ENCODE results near the gene FERMT3. TPM values are rescaled to one million over a fixed set of nuclear protein-coding genes. Genes with fewer than 3 reads are reported as not detected.
A peak's percentile ranks its signal among the peaks of the same experiment; 100 is the strongest.

FERMT3 gene
- total RNA-seq, 1 experiment from 2014 or later = 72.7 TPM

DNA sequence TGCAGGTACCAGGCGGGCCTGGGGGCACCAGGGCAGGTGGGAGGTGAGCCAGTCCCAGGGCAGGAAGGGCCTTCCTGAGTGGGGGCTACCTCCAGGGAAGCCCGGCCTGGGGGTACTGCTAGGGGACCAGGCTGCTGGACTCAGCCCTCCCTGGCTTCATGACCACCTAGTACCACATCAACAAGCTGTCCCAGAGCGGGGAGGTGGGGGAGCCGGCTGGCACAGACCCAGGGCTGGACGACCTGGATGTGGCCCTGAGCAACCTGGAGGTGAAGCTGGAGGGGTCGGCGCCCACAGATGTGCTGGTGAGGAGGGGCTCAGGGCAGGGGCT is 12.8 kb downstream of the FERMT3 start:
- Histone ChIP-seq H3K27ac (ENCODE audit: low read length) (no peak overlapping the region), H4K20me1 (ENCODE audit: insufficient read depth, low read depth, low read length) (no peaks in the 10 kb centered on the region), H3K9me3 (ENCODE audit: low read length) (no peaks in the 10 kb centered on the region), H3K36me3 (ENCODE audit: insufficient read depth, low read length) (peaks cover 5% of the 10 kb centered on the region; the same call in 1 of the 2 replicates), H3K9ac (ENCODE audit: low read length) (no peak overlapping the region), H3K79me2 (ENCODE audit: low read length) (no peaks in the 10 kb centered on the region), H3K9me2 (replicated peaks; ENCODE audit: insufficient read depth, low read length) (no peaks in the 10 kb centered on the region), H3K4me3 (ENCODE audit: low read length) (no peak overlapping the region), H3K4me2 (ENCODE audit: low read depth, low read length, poor library complexity, severe bottlenecking) (no peak overlapping the region), H3K4me1 (ENCODE audit: low read length) (peaks cover 28% of the 10 kb centered on the region), H2AFZ (ENCODE audit: low read length) (no peak overlapping the region), H3K27me3 (ENCODE audit: low read length) (no peaks in the 10 kb centered on the region)
- DNase-seq = no peak

DNA sequence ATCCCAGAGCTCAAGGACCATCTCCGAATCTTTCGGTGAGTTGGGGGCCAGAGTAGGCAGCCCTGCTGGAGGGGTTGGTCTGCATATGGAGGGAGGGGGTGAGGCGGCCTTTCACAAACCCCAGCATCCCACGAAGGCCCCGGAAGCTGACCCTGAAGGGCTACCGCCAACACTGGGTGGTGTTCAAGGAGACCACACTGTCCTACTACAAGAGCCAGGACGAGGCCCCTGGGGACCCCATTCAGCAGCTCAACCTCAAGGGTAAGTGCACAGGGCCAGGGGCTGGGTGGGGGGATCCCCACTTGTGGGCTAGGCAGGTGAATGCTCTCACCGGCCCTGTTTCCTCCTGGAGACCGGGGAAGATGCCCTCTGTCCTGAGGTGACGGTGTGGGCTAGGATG is 13.2 kb downstream of the FERMT3 start:
- no peaks in the 10 kb centered on the region for H3K27me3 ChIP-seq (ENCODE audit: low read length)
- H3K4me1 ChIP-seq (ENCODE audit: low read length) = peaks cover 28% of the 10 kb centered on the region
- no peak for DNase-seq
- H3K4me3 ChIP-seq (ENCODE audit: low read length) = no peak overlapping the region
- no peak overlapping the region for H3K9ac ChIP-seq (ENCODE audit: low read length)
- H4K20me1 ChIP-seq (ENCODE audit: insufficient read depth, low read depth, low read length) = no peaks in the 10 kb centered on the region
- peaks cover 5% of the 10 kb centered on the region; the same call in 1 of the 2 replicates for H3K36me3 ChIP-seq (ENCODE audit: insufficient read depth, low read length)
- no peaks in the 10 kb centered on the region for H3K9me3 ChIP-seq (ENCODE audit: low read length)
- H3K27ac ChIP-seq (ENCODE audit: low read length) = no peak overlapping the region
- H3K9me2 ChIP-seq (replicated peaks; ENCODE audit: insufficient read depth, low read length) = no peaks in the 10 kb centered on the region
- H3K79me2 ChIP-seq (ENCODE audit: low read length) = no peaks in the 10 kb centered on the region
- H2AFZ ChIP-seq (ENCODE audit: low read length) = no peak overlapping the region
- H3K4me2 ChIP-seq (ENCODE audit: low read depth, low read length, poor library complexity, severe bottlenecking) = no peak overlapping the region

DNA sequence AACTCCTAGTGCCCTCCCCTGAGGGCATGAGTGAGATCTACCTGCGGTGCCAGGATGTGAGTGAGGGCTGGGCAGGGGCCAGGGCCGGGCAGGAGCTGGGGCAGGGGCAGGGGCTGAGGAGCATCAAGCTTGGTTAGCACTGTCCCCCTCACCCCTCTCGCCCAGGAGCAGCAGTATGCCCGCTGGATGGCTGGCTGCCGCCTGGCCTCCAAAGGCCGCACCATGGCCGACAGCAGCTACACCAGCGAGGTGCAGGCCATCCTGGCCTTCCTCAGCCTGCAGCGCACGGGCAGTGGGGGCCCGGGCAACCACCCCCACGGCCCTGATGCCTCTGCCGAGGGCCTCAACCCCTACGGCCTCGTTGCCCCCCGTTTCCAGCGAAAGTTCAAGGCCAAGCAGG is 13.8 kb downstream of the FERMT3 start:
- DNase-seq = no peak
- Histone ChIP-seq H3K4me2 (ENCODE audit: low read depth, low read length, poor library complexity, severe bottlenecking) (no peak overlapping the region), H3K4me1 (ENCODE audit: low read length) (peaks cover 28% of the 10 kb centered on the region), H3K36me3 (ENCODE audit: insufficient read depth, low read length) (peaks cover 5% of the 10 kb centered on the region; the same call in 1 of the 2 replicates), H3K79me2 (ENCODE audit: low read length) (0 out of 2 replicates have a peak, but pooled peaks cover 3% of the 10 kb centered on the region), H4K20me1 (ENCODE audit: insufficient read depth, low read depth, low read length) (no peaks in the 10 kb centered on the region), H3K9me3 (ENCODE audit: low read length) (no peaks in the 10 kb centered on the region), H3K27me3 (ENCODE audit: low read length) (no peaks in the 10 kb centered on the region), H2AFZ (ENCODE audit: low read length) (no peak overlapping the region), H3K9ac (ENCODE audit: low read length) (no peak overlapping the region), H3K9me2 (replicated peaks; ENCODE audit: insufficient read depth, low read length) (no peaks in the 10 kb centered on the region), H3K27ac (ENCODE audit: low read length) (no peak overlapping the region), H3K4me3 (ENCODE audit: low read length) (no peak overlapping the region)

DNA sequence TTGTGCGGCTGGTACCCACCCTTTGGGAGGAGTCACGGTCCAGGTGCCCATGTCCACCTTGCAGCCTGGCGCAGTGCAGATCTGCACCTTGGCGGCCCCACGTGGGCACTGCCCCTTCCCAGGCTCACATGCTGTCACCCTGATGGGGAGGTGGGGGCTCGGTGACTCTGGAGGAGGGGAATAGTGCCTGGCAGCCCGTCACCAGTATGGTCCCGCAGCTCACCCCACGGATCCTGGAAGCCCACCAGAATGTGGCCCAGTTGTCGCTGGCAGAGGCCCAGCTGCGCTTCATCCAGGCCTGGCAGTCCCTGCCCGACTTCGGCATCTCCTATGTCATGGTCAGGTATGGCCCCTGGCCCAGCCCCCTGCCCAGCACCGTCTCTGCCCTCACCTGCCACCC is 14.3 kb downstream of the FERMT3 start:
- Histone ChIP-seq H3K9ac (ENCODE audit: low read length) (no peak overlapping the region), H4K20me1 (ENCODE audit: insufficient read depth, low read depth, low read length) (no peaks in the 10 kb centered on the region), H3K4me3 (ENCODE audit: low read length) (no peak overlapping the region), H3K9me2 (replicated peaks; ENCODE audit: insufficient read depth, low read length) (no peaks in the 10 kb centered on the region), H3K36me3 (ENCODE audit: insufficient read depth, low read length) (peaks cover 5% of the 10 kb centered on the region; the same call in 1 of the 2 replicates), H3K79me2 (ENCODE audit: low read length) (0 out of 2 replicates have a peak, but pooled peaks cover 3% of the 10 kb centered on the region), H3K4me2 (ENCODE audit: low read depth, low read length, poor library complexity, severe bottlenecking) (no peak overlapping the region), H2AFZ (ENCODE audit: low read length) (no peak overlapping the region), H3K27me3 (ENCODE audit: low read length) (no peaks in the 10 kb centered on the region), H3K9me3 (ENCODE audit: low read length) (no peaks in the 10 kb centered on the region), H3K27ac (ENCODE audit: low read length) (no peak overlapping the region), H3K4me1 (ENCODE audit: low read length) (peaks cover 26% of the 10 kb centered on the region)
- no peak for DNase-seq

DNA sequence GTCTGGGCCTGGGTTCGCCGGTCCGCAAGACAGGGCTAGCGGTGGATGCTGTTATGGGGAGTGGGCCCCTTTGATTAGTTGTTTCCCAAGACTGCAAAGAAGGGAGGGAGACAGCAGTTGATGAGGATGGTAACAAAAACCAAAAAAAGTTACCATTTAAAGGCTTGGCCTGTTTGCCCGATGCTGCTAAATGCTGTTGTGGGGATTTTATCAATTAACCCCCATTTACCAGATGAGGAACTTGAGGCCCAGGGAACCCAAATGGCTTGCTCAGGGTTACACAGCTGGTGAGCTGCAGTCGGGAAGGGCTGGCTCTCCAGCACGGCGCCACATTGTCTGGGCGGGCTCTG is 16.1 kb downstream of the FERMT3 start:
- Histone ChIP-seq H2AFZ (ENCODE audit: low read length) (no peak overlapping the region), H4K20me1 (ENCODE audit: insufficient read depth, low read depth, low read length) (no peaks in the 10 kb centered on the region), H3K9ac (ENCODE audit: low read length) (no peak overlapping the region), H3K9me3 (ENCODE audit: low read length) (no peaks in the 10 kb centered on the region), H3K27ac (ENCODE audit: low read length) (no peak overlapping the region), H3K4me2 (ENCODE audit: low read depth, low read length, poor library complexity, severe bottlenecking) (no peak overlapping the region), H3K79me2 (ENCODE audit: low read length) (peaks cover 16% of the 10 kb centered on the region), H3K4me1 (ENCODE audit: low read length) (peaks cover 36% of the 10 kb centered on the region), H3K9me2 (replicated peaks; ENCODE audit: insufficient read depth, low read length) (no peaks in the 10 kb centered on the region), H3K4me3 (ENCODE audit: low read length) (no peak overlapping the region), H3K36me3 (ENCODE audit: insufficient read depth, low read length) (peaks cover 5% of the 10 kb centered on the region; the same call in 1 of the 2 replicates), H3K27me3 (ENCODE audit: low read length) (no peaks in the 10 kb centered on the region)
- DNase-seq = no peak

DNA sequence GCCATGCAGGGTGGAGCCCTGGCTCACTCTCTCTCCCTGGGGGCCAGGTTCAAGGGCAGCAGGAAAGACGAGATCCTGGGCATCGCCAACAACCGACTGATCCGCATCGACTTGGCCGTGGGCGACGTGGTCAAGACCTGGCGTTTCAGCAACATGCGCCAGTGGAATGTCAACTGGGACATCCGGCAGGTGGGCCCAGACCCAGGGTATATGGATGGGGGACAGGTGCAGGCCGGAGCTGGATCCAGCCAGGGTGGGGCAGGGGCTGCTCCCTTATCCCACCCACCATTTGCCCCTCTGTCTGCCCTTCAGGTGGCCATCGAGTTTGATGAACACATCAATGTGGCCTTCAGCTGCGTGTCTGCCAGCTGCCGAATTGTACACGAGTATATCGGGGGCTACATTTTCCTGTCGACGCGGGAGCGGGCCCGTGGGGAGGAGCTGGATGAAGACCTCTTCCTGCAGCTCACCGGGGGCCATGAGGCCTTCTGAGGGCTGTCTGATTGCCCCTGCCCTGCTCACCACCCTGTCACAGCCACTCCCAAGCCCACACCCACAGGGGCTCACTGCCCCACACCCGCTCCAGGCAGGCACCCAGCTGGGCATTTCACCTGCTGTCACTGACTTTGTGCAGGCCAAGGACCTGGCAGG is 16.6 kb downstream of the FERMT3 start:
- Histone ChIP-seq H3K9me3 (ENCODE audit: low read length) (no peaks in the 10 kb centered on the region), H3K9ac (ENCODE audit: low read length) (no peak overlapping the region; the same call in 1 of the 2 replicates), H2AFZ (ENCODE audit: low read length) (no peak overlapping the region), H3K9me2 (replicated peaks; ENCODE audit: insufficient read depth, low read length) (no peaks in the 10 kb centered on the region), H3K4me2 (ENCODE audit: low read depth, low read length, poor library complexity, severe bottlenecking) (no peak overlapping the region), H3K27ac (ENCODE audit: low read length) (peak overlapping the region; percentile 87), H3K27me3 (ENCODE audit: low read length) (no peaks in the 10 kb centered on the region), H3K79me2 (ENCODE audit: low read length) (peaks cover 16% of the 10 kb centered on the region), H3K4me3 (ENCODE audit: low read length) (no peak overlapping the region), H4K20me1 (ENCODE audit: insufficient read depth, low read depth, low read length) (no peaks in the 10 kb centered on the region), H3K4me1 (ENCODE audit: low read length) (peaks cover 37% of the 10 kb centered on the region), H3K36me3 (ENCODE audit: insufficient read depth, low read length) (peaks cover 5% of the 10 kb centered on the region; the same call in 1 of the 2 replicates)
- no peak for DNase-seq

DNA sequence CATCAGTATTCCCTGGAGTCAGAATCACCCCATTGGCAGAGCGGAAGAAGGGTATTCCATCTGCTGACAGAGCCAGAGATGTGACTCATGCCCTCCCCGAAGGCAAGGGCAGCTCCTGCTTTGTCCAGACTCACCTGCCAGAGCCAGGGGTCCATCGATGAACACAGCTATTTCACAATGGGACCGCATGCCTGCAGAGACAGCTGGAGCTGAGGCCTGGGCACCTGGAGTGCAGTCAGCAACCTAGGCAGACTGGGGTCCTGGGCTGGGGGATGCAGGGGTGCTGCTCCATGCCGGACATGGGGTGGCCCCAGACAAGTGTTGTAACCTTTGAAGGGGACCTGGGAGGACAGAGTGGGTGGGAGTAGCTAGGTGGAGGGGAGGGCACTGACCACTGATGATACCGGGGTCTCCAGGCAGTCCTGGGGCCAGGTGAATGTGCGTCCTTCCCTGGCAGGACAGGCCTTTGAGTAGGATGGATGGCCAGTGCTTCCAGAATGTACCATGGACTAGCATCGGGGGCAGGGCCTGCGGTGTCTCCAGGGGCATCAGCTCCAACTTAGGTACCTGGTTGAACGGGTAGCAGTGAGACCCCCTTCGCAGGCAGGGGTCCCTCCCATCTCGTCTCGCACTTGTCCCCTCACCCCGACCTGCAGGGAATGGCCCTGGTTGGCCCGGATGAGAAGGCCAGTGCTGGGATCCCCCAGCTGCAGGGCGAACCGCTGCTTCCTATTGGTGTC is 17.8 kb downstream of the FERMT3 start:
- peak overlapping the region; percentile 99 for H3K4me3 ChIP-seq (ENCODE audit: low read length)
- no peaks in the 10 kb centered on the region for H4K20me1 ChIP-seq (ENCODE audit: insufficient read depth, low read depth, low read length)
- no peak overlapping the region for H2AFZ ChIP-seq (ENCODE audit: low read length)
- H3K36me3 ChIP-seq (ENCODE audit: insufficient read depth, low read length) = 0 out of 2 replicates have a peak, but pooled peaks cover 5% of the 10 kb centered on the region
- H3K4me2 ChIP-seq (ENCODE audit: low read depth, low read length, poor library complexity, severe bottlenecking) = peak overlapping the region; percentile 100
- H3K9ac ChIP-seq (ENCODE audit: low read length) = peak overlapping the region; percentile 100
- no peaks in the 10 kb centered on the region for H3K9me2 ChIP-seq (replicated peaks; ENCODE audit: insufficient read depth, low read length)
- peaks cover 16% of the 10 kb centered on the region for H3K79me2 ChIP-seq (ENCODE audit: low read length)
- H3K27ac ChIP-seq (ENCODE audit: low read length) = peak overlapping the region; percentile 87
- peaks cover 42% of the 10 kb centered on the region for H3K4me1 ChIP-seq (ENCODE audit: low read length)
- H3K9me3 ChIP-seq (ENCODE audit: low read length) = no peaks in the 10 kb centered on the region
- H3K27me3 ChIP-seq (ENCODE audit: low read length) = no peaks in the 10 kb centered on the region
- DNase-seq = no peak

DNA sequence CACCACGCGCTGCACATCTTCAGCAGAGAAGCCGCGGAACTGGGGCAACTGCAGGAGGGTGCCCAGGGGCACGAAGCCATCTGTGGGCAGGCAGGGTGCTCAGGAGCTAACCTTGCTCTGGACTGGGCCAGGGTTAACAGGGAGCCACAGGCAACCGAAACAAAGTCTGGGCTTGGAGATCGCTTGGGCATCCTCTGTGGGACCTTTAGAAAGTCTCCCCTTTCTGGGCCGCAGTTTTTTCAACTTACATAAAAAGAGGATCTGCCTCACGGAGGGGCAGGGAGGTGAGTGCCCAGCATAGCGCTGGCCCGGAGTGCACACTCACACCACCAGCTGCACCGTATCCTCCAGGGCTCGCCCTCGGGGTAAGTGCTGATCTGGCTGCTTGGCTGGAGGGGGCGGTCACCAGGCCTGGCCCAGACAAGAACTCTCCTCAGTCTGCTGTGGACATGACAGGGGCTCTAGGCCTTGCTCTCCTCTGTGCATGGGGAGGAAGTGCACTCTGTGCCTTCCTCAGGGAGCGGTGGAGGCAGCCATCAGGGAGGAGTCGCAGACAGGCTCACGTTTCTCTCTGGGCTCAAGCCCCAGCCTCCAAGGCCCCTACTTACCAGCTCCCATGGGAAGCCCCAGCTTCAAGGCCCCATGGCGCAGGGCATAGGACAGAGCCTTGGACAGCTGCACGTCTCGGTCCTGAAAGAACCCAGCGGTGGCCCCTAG is 18.5 kb downstream of the FERMT3 start:
- peak overlapping the region; percentile 99 for H3K4me3 ChIP-seq (ENCODE audit: low read length)
- H4K20me1 ChIP-seq (ENCODE audit: insufficient read depth, low read depth, low read length) = no peaks in the 10 kb centered on the region
- peaks cover 16% of the 10 kb centered on the region for H3K79me2 ChIP-seq (ENCODE audit: low read length)
- peak; percentile 79 for DNase-seq
- no peaks in the 10 kb centered on the region for H3K9me2 ChIP-seq (replicated peaks; ENCODE audit: insufficient read depth, low read length)
- H3K9me3 ChIP-seq (ENCODE audit: low read length) = no peaks in the 10 kb centered on the region
- H3K4me2 ChIP-seq (ENCODE audit: low read depth, low read length, poor library complexity, severe bottlenecking) = peak overlapping the region; percentile 100
- H3K9ac ChIP-seq (ENCODE audit: low read length) = peak overlapping the region; percentile 100
- H3K36me3 ChIP-seq (ENCODE audit: insufficient read depth, low read length) = 0 out of 2 replicates have a peak, but pooled peaks cover 5% of the 10 kb centered on the region
- peaks cover 49% of the 10 kb centered on the region for H3K4me1 ChIP-seq (ENCODE audit: low read length)
- no peaks in the 10 kb centered on the region for H3K27me3 ChIP-seq (ENCODE audit: low read length)
- H2AFZ ChIP-seq (ENCODE audit: low read length) = no peak overlapping the region
- H3K27ac ChIP-seq (ENCODE audit: low read length) = peak overlapping the region; percentile 87

Data from Karpas-422 (cell line).